K562 (cell line): Measurements from ENCODE around the gene ZDHHC17. TPM values are rescaled to one million over a fixed set of nuclear protein-coding genes. Genes with fewer than 3 reads are reported as not detected.

Experiments used
- ATAC-seq: fragments of 200-7000 bp; cut with Tn5 transposase; 3 replicates; pipeline ENCODE4 v1.9.1; 2020; ENCODE audit warnings: moderate library complexity
- BruUV-seq: library from RNA; stranded (reverse); fragments of 400-500 nt; replicated peaks from 2 replicates; lab custom pipeline; 2021; lab: Mats Ljungman, UMichigan
- CTCF ChIA-PET: fragments of 300-600 bp; formaldehyde crosslinking; extraction: SDS; loops from one replicate; lab custom pipeline; 2021; ENCODE audit warnings: low intra/inter-chr PET ratio; lab: Yijun Ruan, JAX
- POLR2A ChIA-PET: fragments of 300-600, 350-650 bp; sonication (Branson Sonifier 250); formaldehyde crosslinking; extraction: SDS; loops from one replicate; lab custom pipeline; 2021; ENCODE audit warnings: antibody characterized with exemption, inconsistent platforms; lab: Yijun Ruan, JAX
- DNase-seq, 4 experiments: peaks; one replicate each; pipeline versions ENCODE4 v3.0.0 to v3.0.0-alpha.2; 2011 to 2018; ENCODE audit warnings: low spot score in 3 of 4, mixed read lengths in 3 of 4; ENCODE audit errors: extremely low read depth in 1 of 4
- FAIRE-seq: peaks from 2 replicates; lab custom pipeline; 2011; peaks lifted over from hg19 to GRCh38; lab: Jason Lieb, UNC
- H2AFZ ChIP-seq: 2 replicates; pipeline ENCODE4 v1.6.0; 2011; ENCODE audit warnings: low read depth, low read length, control low read depth, inconsistent platforms
- H3K27ac ChIP-seq: fragments of 200-600 bp; 3 replicates; pipeline ENCODE4 v1.8.0; 2011; ENCODE audit warnings: low read depth, mild to moderate bottlenecking, control low read depth, inconsistent platforms, low read length, moderate library complexity, mixed read lengths; ENCODE audit errors: extremely low read depth
- H3K27me3 ChIP-seq, 2 experiments: fragments of 300-600 bp in 1 of 2; 2 replicates in 1 of 2; 3 replicates in 1 of 2; pipeline versions ENCODE4 v1.6.0 to v1.8.0; 2011; ENCODE audit warnings: inconsistent platforms in 2 of 2, low read length in 2 of 2, mild to moderate bottlenecking in 1 of 2, mixed read lengths in 1 of 2, moderate library complexity in 1 of 2; ENCODE audit not compliant: control insufficient read depth in 2 of 2, insufficient read depth in 2 of 2
- H3K36me3 ChIP-seq: fragments of 300-600 bp; 3 replicates; pipeline ENCODE4 v1.8.0; 2011; ENCODE audit warnings: mild to moderate bottlenecking, low read length, inconsistent platforms; ENCODE audit not compliant: control insufficient read depth, insufficient read depth
- H3K4me1 ChIP-seq, 2 experiments: fragments of 200-600 bp in 1 of 2; replicated peaks in 1 of 2; 2 replicates in 1 of 2; 3 replicates in 1 of 2; pipeline versions ENCODE4 v1.5.1 to v1.8.0; 2011; ENCODE audit warnings: inconsistent platforms in 2 of 2, low read length in 2 of 2, mild to moderate bottlenecking in 1 of 2, mixed read lengths in 1 of 2, moderate library complexity in 1 of 2; ENCODE audit not compliant: control insufficient read depth in 2 of 2, insufficient read depth in 2 of 2
- H3K4me2 ChIP-seq: 2 replicates; pipeline ENCODE4 v1.6.1; 2011; ENCODE audit warnings: low read length, control low read depth, inconsistent platforms, mixed read lengths; ENCODE audit not compliant: insufficient read depth
- H3K4me3 ChIP-seq: fragments of 200-600 bp; sonication (generic), shearing (Covaris generic); 2 replicates; pipeline ENCODE4 v1.5.1; 2016; ENCODE audit warnings: control low read depth, inconsistent platforms
- H3K79me2 ChIP-seq: fragments of 200-600 bp; 3 replicates; pipeline ENCODE4 v1.8.0; 2011; ENCODE audit warnings: low read length, inconsistent platforms; ENCODE audit not compliant: control insufficient read depth, insufficient read depth
- H3K9ac ChIP-seq, 2 experiments: 2 replicates each; pipeline versions ENCODE4 v1.6.0 to v1.6.1; 2011; ENCODE audit warnings: low read depth in 2 of 2, low read length in 2 of 2, control low read depth in 1 of 2, inconsistent platforms in 1 of 2, mild to moderate bottlenecking in 1 of 2, mixed read lengths in 1 of 2; ENCODE audit not compliant: insufficient read depth in 1 of 2
- H3K9me1 ChIP-seq: one replicate; pipeline ENCODE4 v1.6.0; 2011; ENCODE audit warnings: inconsistent platforms, mild to moderate bottlenecking, low read length, moderate library complexity; ENCODE audit not compliant: control insufficient read depth, insufficient read depth
- H3K9me3 ChIP-seq: replicated peaks from 2 replicates; pipeline ENCODE4 v1.5.1; 2011; ENCODE audit warnings: low read depth, low read length, inconsistent platforms; ENCODE audit not compliant: control insufficient read depth, insufficient read depth
- H4K20me1 ChIP-seq: replicated peaks from 2 replicates; pipeline ENCODE4 v1.6.1; 2011; ENCODE audit warnings: low read length, inconsistent platforms, mixed read lengths; ENCODE audit not compliant: control insufficient read depth, insufficient read depth
- GABPB1 ChIP-seq: sonication (generic); formaldehyde crosslinking; IDR thresholded peaks from 2 replicates; pipeline ENCODE4 v1.8.0; 2022; ENCODE audit warnings: mild to moderate bottlenecking, missing genetic modification reagents
- MAZ ChIP-seq, 2 experiments: fragments of 450-650 bp in 1 of 2; sonication (generic) in 1 of 2; formaldehyde crosslinking; IDR thresholded peaks in 1 of 2; conservative IDR thresholded peaks in 1 of 2; 2 replicates each; pipeline versions ENCODE4 v1.4.0 to v1.5.0; 2020; ENCODE audit warnings: mild to moderate bottlenecking in 1 of 2, missing genetic modification reagents in 1 of 2
- PBX2 ChIP-seq, 2 experiments: IDR thresholded peaks in 1 of 2; conservative IDR thresholded peaks in 1 of 2; 2 replicates each; pipeline ENCODE4 v1.6.1; 2016; ENCODE audit warnings: low read depth in 2 of 2, mild to moderate bottlenecking in 1 of 2, missing compliant biosample characterization in 1 of 2, missing genetic modification characterization in 1 of 2, moderate library complexity in 1 of 2
- PPARD ChIP-seq: fragments of 250-450 bp; sonication (Bioruptor Pico); IDR thresholded peaks from 2 replicates; pipeline ENCODE4 v1.8.0; 2022; ENCODE audit warnings: inconsistent platforms, mild to moderate bottlenecking, moderate library complexity
- ZFX ChIP-seq: sonication (generic); formaldehyde crosslinking; IDR thresholded peaks from 2 replicates; pipeline ENCODE4 v1.8.0; 2022; ENCODE audit warnings: mild to moderate bottlenecking, missing genetic modification reagents, moderate library complexity
- ZNF197 ChIP-seq: fragments of 200-800 bp; sonication (Bioruptor generic); IDR thresholded peaks from 2 replicates; pipeline ENCODE4 v1.6.1; 2016; ENCODE audit warnings: low read depth, missing genetic modification characterization, missing compliant biosample characterization
- WGBS: fragments of 100-300 bp; shearing (Covaris generic); methylation state at CpG from one replicate; pipeline ENCODE4 v1.1.6; 2016; ENCODE audit warnings: low coverage, mixed read lengths; ENCODE audit not compliant: insufficient coverage; ENCODE audit errors: missing lambda C conversion rate; 5-methylcytosine and 5-hydroxymethylcytosine counted together
- in situ Hi-C: fragments of 300-500 bp; cut with MboI; formaldehyde crosslinking; loops from 4 replicates; pipeline ENCODE4 v1.15.0; 2018; ENCODE audit warnings: inconsistent platforms, mixed read lengths
- intact Hi-C: fragments of 100-400 bp; cut with micrococcal nuclease; formaldehyde crosslinking; loops from 2 replicates; pipeline ENCODE4 v1.14.2; 2022
- polyA plus RNA-seq, 8 experiments: library from polyadenylated mRNA; depleted of rRNA in 4 of 8; stranded (reverse) in 5 of 8; unstranded in 3 of 8; fragments of >200 nt; fragmentation: Nextera tagmentation in 2 of 8; fragmentation: Illumina TruSeq in 1 of 8; extraction: Ambion mirVana in 2 of 8; extraction: Trizol in 1 of 8; gene quantifications; 2 replicates each; pipeline versions ENCODE4 v1.2.1 to v1.2.3, GENCODE V29; 2011 to 2014; ENCODE audit warnings: inconsistent platforms in 1 of 8, missing spikeins in 1 of 8
- total RNA-seq, 7 experiments: library from RNA; depleted of rRNA in 6 of 7; stranded (reverse); fragments of >200 nt in 6 of 7; fragmentation: Illumina TruSeq in 2 of 7; extraction: Trizol in 2 of 7; gene quantifications; 2 replicates each; pipeline versions ENCODE4 v1.2.1 to v1.2.3, GENCODE V29; 2011 to 2021; ENCODE audit warnings: low replicate concordance in 1 of 7
- TF ChIP-seq, protein P1 (sequence below): fragments of 450-650 bp; IDR thresholded peaks from 2 replicates; pipeline ENCODE4 v1.6.1; 2016

The ZDHHC17 gene
- total and polyA plus RNA-seq, 9 of the 15 experiments (the other 6 are each of a cell fraction or from before 2014, with no cell fraction given): 6.7 to 66.0 (median 27.5) TPM

- TF ChIP-seq GABPB1 (CRISPR knock-in tag): 0 out of 2 replicates have a peak, but pooled peaks have one; percentile 44
- TF ChIP-seq MAZ (CRISPR knock-in tag; conservative IDR thresholded peaks at IDR 0.05 in 1 of 2, IDR thresholded peaks at IDR 0.05 in 1 of 2): peak; percentile 62 to 88
Measured at GRCh38 chr12:76878899-76879709, 115.2 kb downstream of the ZDHHC17 start, which contains the start of gene CSRP2 (continued).

DNA sequence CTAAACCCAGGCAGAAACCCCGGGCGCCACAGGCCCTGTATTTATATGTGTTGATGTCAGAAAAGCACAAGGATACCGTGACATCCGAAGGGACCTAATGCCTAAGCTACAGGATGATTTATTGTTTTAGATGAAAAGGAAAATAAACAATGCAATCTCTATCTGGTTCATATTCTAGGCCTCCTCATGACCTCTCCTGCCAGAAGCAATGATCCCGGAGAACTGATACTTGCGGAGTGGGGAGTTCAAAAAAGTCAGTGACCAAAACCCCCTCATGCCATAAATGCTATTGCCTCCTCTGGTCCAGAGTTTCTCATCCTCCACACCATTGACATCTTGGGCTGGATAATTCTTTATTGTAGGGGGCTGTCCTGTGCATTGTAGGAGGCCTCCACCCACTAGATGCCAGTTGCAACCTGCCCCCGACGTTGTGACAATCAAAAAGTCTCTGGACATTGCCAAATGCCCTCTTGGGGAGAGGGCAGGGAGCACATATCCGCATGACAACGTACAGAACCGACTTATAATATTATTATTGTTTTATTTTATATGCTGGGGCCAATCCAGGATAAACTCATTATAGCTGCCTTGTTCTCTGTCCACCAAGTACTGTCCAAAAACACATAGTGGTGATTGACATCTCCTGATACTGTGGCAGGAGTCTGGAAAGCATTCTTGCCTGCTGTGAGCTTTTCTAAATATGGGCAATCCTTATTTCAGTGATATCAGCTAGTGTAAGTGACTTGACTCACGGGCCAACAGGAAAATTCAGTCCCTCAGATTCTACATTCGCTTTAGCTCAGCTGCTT, 116.0 kb downstream of the ZDHHC17 start:
- ATAC-seq: no peak
- Histone ChIP-seq H3K9ac (no peak overlapping the region; a peak in 1 of 4 replicates), H3K9me1 (no peaks in the 10 kb centered on the region), H3K4me1 (peaks cover 0 to 16% of the 10 kb centered on the region in 2 experiments; a peak in 3 of 5 replicates), H4K20me1 (no peaks in the 10 kb centered on the region), H2AFZ (peak overlapping the region; percentile 73), H3K4me3 (peak overlapping the region; percentile 58), H3K36me3 (no peaks in the 10 kb centered on the region), H3K9me3 (no peaks in the 10 kb centered on the region), H3K79me2 (no peaks in the 10 kb centered on the region), H3K27ac (no peak overlapping the region), H3K4me2 (peak overlapping the region; percentile 71), H3K27me3 (no peaks in the 10 kb centered on the region; a peak in 1 of 5 replicates)
- no TSS peak for BruUV-seq
- 39% methylated on average over 11 of the region's 13 CpGs for WGBS
- no peak for DNase-seq
- in situ Hi-C loops (no loop called here), intact Hi-C loops (loop anchor here (5.0 kb wide), 1 partner anchor 132 kb away; no protein-coding TSS in a partner anchor)
- POLR2A ChIA-PET: interaction anchor here (0.9 to 1.2 kb wide), 3 partner anchors 13 to 67 kb away, joined by 3 to 5 read pairs (median 3); no protein-coding TSS in a partner anchor
- FAIRE-seq: no peak
- TF ChIP-seq PBX2 (CRISPR knock-in tag; IDR thresholded peaks at IDR 0.05; ENCODE audit: low read depth): no peak
- TF ChIP-seq PBX2 (tag; conservative IDR thresholded peaks at IDR 0.05; ENCODE audit: low read depth): peak; percentile 43; the same call in 1 of the 2 replicates
- TF ChIP-seq, protein P1, sequence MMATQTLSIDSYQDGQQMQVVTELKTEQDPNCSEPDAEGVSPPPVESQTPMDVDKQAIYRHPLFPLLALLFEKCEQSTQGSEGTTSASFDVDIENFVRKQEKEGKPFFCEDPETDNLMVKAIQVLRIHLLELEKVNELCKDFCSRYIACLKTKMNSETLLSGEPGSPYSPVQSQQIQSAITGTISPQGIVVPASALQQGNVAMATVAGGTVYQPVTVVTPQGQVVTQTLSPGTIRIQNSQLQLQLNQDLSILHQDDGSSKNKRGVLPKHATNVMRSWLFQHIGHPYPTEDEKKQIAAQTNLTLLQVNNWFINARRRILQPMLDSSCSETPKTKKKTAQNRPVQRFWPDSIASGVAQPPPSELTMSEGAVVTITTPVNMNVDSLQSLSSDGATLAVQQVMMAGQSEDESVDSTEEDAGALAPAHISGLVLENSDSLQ: peak; percentile 37; the same call in 1 of the 2 replicates
- no peak for TF ChIP-seq PPARD (CRISPR knock-in tag)
- peak; percentile 12; the same call in 1 of the 2 replicates for TF ChIP-seq ZFX (CRISPR knock-in tag)
- no peak for TF ChIP-seq ZNF197 (CRISPR knock-in tag)
- CTCF ChIA-PET: interaction anchor here (0.7 kb wide), 1 partner anchor 101 kb away, joined by 3 read pairs; no protein-coding TSS in a partner anchor
